Stimulated activated CD8-positive, alpha-beta memory T cell treated with anti-CD3 and anti-CD28 coated beads, Interleukin-2, amount 100 ng/mL, for 48 hours (primary cell): ENCODE data around the gene CEACAM8.
"Not testable (repeated sequence)": the region's sequence is repeated elsewhere in the genome, so short reads cannot be mapped to it uniquely, and the experiment has no call there.

ENCODE experiments used
- DNase-seq, 2 donors: peaks; one replicate each; pipeline ENCODE4 v3.0.0-alpha.2; 2020; ENCODE audit warnings: low read depth in 2 of 2

CEACAM8 gene

DNA sequence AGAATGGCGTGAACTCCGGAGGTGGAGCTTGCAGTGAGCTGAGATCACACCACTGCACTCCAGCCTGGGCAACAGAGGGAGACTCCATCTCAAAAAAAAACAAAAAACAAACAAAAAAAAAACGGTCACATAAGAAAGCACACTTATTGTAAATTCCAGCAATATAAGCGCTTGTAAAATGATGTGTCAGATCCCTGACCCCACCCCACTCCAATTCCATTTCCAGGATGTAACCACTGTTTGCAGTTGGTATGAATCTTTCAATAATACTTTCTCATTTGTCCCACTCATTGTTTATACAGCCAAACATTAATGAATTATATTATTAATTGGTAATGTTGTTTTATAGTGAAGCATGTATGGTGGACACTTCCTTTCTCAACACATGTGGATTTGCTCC lies 50.6 kb downstream of the CEACAM8 start:
- DNase-seq: no peak

DNA sequence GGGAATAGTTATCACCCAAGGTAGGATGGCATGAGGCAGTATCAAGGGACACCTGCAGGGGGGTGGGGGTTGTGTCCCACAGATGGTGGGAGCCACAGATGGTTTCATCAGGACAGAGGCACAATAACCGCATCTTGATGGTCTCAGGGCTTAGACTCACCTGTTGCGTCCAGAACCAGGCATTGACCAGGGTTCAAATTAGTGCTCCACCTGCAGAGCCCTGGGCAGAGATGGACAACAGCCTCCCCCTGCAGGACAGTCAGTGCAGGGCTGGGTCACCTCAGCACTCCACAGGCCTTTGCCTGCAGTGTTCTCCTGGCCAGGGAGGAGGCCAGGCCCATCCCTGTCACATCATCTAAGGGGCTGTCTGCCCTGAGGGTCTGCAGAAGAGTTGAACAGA lies 51.9 kb downstream of the CEACAM8 start:
- no peak for DNase-seq

DNA sequence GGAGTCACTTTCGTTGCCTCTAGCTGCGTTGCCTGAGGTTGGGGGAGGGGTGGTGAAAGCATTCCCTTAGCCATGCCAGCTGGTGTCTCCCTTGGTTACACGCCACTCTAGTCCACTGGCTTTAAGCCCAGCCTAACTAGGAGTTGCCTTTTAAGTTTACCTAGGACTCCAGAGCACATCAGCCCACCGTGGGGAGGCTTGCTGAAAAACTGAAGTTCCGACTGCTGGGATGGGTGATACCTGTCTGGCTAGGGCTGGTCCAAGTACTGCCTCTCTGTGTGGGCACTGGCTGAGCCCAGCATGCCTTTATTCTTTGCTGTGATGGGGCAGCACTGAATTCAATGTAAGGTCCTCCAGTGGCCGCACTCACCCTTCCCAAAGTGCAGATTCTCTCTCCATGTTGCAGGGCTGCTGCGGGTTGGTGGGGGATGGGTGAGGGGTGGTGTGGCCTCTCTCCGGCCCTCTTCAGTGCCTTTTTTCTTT lies 54.6 kb downstream of the CEACAM8 start:
- no peak for DNase-seq

DNA sequence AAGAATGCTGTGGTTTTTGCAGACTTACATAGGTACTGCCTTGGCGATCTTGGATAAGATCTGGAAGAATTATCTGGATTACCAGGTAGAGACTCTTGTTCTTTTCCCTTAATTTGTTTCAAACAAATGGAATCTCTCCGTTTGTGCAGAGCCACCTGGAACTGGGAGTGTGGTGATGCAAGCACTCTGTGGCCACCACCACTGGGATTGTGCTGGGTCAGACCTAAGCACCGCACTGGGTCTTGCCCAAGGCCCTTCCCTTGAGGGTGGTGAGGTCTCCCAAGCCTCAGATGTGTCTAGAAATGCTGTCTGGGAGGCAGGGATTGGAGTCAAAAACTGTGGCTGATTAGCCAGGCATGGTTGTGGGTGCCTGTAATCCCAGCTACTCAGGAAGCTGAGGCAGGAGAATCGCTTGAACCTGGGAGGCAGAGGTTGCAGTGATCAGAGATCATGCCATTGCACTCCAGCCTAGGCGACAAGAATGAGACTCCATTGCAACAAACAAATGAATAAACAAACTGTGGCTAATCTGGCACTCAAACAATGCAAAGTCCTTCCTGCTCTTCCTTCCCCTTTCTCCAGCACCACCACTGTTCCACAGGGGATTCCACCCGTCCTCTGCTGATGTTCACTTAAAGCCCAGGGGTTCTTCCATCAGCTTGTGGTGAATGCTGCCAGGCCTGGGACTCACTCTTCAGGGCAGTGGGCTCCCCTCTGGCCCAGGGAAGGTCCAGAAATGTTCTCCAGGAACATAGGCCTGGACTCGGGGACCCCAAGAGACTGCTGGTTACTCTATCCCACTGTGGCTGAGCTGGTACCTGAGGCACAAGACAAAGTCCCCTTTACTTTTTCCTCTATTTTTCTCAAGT lies 55.6 kb downstream of the CEACAM8 start:
- no peak for DNase-seq

DNA sequence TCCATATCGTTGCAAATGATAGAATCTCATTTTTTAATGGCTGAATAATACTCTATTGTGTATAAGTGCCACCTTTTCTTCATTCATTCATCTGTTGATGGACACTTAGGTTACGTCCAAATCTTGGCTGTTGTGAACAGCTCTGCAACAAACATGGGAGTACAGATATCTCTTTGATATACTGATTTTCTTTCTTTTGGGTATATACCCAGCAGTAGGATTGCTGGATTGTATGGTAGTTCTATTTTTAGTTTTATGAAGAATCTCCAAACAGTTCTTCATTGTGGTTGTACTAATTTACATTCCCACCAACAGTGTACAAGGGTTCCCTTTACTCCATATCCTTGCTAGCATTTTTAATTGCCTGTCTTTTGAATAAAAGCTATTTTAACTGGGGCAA lies 59.4 kb downstream of the CEACAM8 start:
- DNase-seq: not testable (repeated sequence)

DNA sequence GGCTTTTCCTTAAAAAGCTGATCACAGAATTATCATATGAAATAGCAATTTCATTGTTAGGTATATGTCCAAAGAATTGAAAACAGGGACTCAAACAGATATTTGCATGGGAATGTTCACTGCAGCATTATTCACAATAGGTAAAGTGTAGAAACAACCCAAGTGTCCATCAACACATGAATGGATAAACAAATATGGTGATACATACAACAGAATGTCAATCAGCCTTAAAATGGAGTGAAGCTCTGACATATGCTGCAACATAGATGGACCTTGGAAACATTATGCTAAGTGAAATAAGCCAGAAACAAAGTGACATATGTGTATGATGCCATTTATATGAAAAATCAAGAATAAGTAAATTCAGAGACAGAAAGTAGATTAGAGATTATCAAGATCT lies 60.3 kb downstream of the CEACAM8 start:
- DNase-seq: no peak

DNA sequence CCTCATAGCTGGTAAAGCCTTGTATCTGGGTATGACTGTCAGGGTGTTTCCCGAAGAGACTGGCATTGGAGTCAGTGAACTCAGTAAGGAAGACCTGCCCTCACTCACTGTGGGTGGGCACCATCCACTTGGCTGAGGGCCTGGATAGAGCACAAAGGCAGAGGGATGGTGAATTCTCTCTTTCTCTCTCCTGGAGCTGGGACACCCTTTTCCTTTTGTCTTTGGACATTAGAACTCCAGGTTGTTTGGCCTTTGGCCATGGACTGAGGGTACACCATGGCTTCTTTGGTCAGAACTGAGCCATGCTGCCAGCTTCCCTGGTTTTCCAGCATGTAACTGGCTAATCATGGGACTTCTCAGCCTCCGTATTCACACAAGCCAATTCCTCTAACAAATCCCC lies 61.8 kb downstream of the CEACAM8 start:
- no peak for DNase-seq

DNA sequence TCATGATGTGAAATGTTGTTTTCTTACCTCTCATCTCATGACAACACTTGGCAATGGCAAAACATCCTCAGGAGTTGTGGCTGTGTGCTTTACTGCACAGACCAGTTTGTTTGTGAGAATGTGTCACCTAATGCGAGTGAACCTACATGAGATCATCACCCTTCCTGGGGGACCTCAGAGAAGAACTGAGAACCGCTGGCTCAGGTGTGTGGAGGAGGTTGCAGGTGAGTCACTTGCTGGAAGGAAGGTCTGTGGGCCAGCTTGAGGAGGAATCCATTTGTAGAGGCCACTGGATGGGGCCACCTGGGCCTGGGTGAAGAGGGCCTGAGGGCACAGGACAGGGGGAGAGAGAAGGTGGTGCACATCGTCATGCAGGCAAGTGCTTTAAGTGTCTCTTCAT lies 63.4 kb downstream of the CEACAM8 start:
- DNase-seq: no peak
